Retinal pigment epithelial cell (primary cell): ENCODE results near the gene GPR39.

Experiments
- DNase-seq: peaks from one replicate; pipeline ENCODE4 v3.0.0-alpha.2; 2010; ENCODE audit warnings: low read depth
- H3K4me3 ChIP-seq: 2 replicates; pipeline ENCODE4 v1.5.1; 2011; ENCODE audit warnings: mild to moderate bottlenecking, low read length, control low read depth, moderate library complexity
- TF ChIP-seq, protein P1 (sequence below): conservative IDR thresholded peaks from 2 replicates; pipeline ENCODE4 v1.5.1; 2011; ENCODE audit warnings: low read depth, low read length, control low read depth, inconsistent platforms

The GPR39 gene

DNA sequence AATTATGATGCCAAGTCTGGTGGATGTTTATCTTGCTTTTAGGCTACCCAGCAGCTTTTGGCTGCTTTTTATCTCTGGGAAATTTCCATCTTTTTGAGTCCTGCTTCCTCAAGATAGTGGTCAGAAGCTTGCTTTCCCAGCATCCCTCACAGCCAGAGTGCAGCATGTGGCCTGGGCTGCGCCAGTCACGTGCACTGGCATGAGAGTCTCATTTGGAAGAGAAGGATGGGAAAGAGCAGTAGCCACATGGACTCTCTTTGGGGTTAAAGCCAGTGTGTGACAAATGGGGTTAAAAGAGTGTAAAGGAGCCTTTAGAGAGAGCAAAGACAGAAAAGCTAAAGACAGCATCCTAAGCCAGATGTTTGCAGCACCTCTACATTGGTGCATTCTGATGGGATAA lies 12.7 kb downstream of the GPR39 start:
- H3K4me3 ChIP-seq, result no peak overlapping the region
- TF ChIP-seq, protein P1, sequence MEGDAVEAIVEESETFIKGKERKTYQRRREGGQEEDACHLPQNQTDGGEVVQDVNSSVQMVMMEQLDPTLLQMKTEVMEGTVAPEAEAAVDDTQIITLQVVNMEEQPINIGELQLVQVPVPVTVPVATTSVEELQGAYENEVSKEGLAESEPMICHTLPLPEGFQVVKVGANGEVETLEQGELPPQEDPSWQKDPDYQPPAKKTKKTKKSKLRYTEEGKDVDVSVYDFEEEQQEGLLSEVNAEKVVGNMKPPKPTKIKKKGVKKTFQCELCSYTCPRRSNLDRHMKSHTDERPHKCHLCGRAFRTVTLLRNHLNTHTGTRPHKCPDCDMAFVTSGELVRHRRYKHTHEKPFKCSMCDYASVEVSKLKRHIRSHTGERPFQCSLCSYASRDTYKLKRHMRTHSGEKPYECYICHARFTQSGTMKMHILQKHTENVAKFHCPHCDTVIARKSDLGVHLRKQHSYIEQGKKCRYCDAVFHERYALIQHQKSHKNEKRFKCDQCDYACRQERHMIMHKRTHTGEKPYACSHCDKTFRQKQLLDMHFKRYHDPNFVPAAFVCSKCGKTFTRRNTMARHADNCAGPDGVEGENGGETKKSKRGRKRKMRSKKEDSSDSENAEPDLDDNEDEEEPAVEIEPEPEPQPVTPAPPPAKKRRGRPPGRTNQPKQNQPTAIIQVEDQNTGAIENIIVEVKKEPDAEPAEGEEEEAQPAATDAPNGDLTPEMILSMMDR, result no peak
- no peak for DNase-seq

DNA sequence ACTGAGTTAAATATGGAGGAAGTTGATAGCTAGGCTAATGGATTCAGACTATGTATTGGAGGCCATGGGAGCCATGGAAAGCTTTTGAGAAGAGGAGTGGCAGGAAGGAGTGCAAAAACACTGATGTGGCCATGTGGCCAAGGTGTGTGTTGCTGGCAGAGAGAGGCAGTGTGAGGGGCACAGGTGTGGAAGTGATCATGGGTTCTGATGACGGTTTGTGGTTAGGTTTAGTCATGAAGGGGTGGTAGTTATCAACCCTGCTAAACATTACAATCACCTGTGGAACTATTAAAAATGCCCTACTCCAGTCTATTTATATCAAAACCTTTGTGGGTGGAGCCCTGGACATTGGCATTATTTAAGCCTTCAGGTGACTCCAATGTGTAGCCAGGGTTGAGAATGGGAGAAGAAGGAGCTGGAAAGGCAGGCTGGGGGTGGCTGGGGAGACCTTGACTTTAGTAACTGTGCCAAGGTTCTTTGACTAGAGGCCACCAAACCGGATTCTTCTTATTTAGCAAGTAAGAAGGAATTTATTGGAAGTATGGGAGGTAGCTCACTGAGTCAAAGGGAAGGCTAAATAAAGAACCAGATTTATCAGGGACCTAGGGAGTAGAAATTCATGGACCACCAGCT lies 13.5 kb downstream of the GPR39 start:
- no peak for DNase-seq
- TF ChIP-seq, protein P1, result no peak
- no peak overlapping the region for H3K4me3 ChIP-seq

DNA sequence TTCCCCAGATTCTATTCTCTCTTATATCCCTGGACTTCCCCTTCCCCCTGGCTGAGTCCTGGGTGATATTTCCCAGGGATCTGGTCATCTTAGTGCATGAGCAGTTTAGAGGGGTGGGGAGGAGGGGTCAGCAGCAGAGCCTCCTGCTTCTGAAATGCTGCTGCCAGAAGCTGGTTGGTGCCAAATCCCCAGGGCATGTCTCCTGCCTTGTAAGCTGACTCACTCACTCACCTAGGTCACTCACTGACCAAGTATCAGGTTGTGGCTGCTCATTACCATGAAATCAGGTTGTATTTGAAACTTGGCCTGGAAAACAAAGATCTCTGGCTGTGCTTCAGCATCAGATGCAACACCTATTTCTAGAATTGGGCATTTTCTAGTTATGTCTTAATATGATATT lies 14.3 kb downstream of the GPR39 start:
- DNase-seq, result no peak
- TF ChIP-seq, protein P1, result no peak
- H3K4me3 ChIP-seq, result no peak overlapping the region

DNA sequence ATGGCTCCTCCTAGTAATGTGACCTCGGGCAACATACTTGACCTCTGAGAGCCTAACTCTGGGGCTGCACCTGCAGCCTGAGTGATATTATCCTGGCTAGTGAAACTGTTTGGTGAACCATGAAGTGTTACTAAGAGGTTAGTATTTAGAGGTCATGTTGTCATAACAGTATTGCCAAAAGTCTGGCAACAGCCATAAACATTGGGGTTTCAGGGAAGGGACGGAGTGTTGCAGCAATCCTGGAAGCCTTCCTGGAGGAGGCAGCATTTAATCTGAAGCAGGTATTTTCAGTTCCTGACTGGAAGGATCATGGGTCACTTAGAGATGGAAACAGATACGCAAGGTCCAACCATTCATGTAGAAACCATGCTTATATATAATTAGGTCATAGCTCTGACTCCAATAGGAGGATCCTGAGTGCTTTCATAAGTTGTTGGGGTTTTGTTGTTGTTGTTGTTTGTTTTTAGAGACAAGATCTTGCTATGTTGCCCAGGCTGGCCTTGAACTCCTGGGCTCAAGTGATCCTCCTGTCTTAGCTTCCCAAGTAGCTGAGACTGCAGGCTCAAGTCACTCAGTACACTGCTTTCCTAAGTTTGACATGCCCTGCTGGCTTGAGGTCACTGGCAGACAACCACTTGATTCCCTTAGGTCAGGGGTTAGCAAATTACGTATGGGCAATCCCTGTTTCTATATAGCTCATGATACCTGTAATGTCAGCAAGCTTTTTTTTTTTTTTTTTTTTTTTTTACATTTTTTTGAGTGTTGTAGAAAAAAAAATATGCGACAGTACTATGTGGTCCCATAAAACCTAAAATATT lies 21.5 kb downstream of the GPR39 start:
- no peak overlapping the region for H3K4me3 ChIP-seq
- DNase-seq, result no peak
- TF ChIP-seq, protein P1, result no peak

DNA sequence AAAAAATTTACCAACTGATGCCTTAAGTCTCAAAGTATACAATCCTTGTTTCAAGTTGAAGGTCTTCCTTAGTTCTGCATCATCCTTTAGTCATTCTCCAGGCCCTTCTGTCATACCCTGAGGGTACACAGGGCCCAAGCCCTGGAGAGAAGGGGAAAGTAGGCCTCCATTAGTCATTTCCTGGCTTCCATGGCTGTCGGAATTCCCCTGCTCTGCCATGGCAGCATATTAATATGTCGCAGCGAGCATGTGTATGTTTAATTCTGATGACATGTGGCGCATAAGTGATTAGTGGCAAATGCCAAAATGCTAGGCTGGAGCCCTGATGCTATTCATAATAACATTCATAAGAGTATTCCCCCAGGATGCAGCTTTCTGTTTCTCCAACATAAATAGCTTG lies 22.1 kb downstream of the GPR39 start:
- H3K4me3 ChIP-seq, result no peak overlapping the region
- TF ChIP-seq, protein P1, result no peak
- DNase-seq, result peak; percentile 17

DNA sequence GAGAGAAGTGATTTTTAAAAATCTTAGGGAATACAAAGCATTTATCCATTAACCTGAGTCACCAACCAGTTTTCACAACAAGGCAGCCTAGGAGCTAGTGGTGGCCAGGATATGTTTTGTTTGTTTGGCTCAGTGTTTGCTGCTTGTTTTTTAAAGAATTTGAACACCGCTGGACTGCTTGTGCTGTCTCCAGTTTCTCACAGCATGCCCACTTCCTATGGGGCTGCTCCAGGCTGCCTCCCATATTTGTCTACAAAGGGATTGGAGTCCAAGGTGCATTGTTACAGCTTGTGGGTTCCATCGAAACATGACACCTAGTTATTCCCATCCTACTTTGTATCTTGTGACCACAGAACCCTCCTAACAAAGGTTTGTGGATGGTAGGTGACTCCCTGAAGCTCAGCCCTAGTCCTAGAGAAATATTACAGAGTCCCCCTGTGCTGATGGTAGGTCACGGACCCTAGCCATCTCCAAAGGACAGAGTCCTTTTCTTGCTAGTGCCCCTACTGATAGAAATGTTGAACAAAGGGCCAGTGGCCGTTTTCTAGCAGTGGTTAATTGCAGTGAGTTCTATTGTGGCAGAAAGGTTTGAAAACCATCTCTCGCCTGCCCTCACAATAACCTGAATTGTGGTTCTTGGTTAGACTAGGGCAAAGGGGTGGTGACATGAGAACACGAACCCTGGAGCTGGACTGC lies 23.2 kb downstream of the GPR39 start:
- no peak overlapping the region for H3K4me3 ChIP-seq
- TF ChIP-seq, protein P1, result no peak
- no peak for DNase-seq
